GM18520 (cell line): Measurements from ENCODE around the gene SLC25A53.
"Not testable (repeated sequence)": the region's sequence is repeated elsewhere in the genome, so short reads cannot be mapped to it uniquely, and the experiment has no call there.

Experiments
- ATAC-seq: cut with Tn5 transposase; IDR thresholded peaks from one replicate; pipeline ENCODE4 v1.9.1; 2021; ENCODE audit not compliant: unreplicated experiment

The SLC25A53 gene

DNA sequence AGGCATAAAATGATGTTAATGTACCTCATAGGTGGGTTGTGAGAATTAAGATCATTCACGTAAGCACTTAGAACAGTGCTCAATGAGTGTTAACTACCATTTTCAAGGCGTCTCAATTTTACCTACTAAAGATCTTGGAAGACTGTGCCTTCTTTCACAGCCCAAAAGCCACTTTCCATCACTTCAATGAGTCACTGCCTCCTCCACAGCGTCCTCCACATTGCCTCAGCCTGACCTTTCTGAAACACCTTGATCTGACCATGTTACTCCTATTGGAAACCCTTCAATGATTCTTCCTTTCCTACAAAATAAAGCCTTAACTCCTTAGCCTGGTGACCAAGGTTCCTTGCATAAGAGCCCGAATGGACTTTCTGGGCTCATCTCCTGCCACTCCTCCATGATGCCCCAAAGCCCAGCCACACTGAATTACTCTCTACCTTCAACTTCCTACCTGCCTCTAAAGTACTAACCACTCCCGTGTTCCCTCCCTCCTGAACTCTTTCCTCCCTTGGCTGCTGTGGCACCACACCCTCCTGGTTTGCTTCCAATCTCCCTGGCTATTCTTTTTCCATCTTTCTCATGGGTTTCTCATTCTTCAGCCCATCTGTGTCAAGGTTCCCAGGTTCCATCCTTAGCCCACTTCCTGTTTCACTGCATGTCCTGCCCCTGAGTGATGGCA, 22.1 kb downstream of the SLC25A53 start:
- ATAC-seq: no peak

DNA sequence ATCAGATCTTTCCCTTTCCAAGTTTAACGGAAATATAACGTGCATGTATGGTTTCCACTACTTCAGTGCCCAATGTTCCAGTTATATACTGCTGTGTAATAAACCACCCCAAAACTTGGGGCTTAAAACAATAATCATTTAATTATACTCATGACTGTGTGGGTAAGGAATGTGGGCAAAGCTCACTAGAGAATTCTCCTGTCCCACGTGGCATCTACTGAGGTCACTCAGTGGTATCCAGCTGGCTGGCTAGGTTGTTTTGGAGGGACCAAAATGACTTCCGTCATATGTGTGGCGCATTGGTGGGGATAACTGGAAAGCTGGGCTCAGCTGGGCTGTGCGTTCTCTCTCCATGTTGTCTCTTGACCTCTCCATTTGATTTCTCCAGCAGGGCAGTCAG, 26.0 kb downstream of the SLC25A53 start:
- ATAC-seq: no peak

DNA sequence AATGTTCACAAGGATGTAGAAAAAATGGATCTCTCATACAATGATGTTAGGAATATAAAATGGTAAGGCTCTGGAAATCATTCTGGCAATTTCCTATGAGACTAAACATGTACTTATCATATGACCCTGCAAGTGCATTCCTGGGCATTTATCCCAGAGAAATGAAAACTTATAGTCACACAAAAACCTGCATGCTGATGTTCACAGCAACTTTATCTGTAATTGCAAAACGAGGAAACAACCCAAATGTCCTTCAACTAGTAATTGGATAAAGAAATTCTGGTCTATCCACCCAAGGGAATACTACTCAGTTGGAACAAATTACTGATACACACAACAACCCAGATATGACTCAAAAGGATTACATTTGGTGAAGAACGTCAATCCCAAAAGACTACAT, 30.0 kb downstream of the SLC25A53 start:
- no peak for ATAC-seq

DNA sequence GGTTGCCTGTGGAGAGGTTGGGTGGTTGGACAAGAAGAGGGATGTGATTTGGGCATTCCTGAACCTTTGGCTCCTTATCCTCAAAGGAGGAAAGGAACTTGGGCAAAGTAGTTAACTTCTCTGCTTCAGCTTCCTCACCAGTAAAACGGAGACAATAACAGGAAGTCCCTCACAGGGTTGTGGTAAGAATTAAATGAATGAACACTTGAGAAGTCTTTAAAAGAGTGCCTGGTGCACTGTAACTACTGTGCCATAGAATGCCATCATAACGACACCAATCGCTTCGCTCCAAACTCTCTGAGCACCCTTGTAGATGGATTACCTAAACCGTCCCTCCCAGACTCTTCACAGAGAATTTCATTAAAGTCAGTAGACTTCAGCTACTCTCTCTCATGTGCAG, 34.0 kb downstream of the SLC25A53 start:
- no peak for ATAC-seq

DNA sequence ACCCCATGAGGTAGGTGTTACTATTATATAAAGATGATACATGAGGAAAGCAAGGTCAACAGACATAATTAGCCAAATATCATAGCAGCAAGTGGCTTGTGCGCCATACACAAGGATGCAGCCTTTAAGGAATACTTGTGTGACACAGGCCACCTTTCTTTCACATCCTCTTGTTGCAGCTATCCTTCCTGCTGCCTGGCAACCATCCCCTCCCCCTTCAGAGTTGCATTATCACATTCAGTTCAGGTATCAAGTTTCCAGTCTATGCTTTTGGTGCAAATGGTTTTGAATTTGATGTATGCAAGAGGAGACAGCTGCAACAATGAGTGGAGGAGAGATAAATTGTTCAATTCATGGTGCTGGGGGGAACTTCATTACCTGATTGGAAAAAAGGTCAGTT, 38.0 kb downstream of the SLC25A53 start:
- no peak for ATAC-seq

DNA sequence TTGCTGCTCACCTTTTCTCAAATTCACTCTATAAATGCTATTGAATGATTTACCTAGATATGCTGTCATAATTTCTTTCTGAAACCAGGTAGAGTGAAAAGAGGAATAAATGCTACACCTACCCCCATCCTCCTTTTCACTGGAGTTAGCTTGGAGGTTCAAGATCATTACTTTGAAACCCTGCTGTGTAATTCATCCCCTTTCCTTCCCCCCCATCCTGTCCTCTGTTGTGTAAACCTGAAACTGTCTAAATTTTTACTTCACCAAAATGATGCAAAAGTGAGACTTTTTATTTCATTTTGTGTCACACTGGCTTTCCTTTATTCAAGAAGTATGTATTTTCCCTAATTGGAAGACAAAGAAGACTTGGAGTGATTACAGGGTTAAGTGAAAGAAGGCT, 39.0 kb downstream of the SLC25A53 start:
- ATAC-seq: no peak

DNA sequence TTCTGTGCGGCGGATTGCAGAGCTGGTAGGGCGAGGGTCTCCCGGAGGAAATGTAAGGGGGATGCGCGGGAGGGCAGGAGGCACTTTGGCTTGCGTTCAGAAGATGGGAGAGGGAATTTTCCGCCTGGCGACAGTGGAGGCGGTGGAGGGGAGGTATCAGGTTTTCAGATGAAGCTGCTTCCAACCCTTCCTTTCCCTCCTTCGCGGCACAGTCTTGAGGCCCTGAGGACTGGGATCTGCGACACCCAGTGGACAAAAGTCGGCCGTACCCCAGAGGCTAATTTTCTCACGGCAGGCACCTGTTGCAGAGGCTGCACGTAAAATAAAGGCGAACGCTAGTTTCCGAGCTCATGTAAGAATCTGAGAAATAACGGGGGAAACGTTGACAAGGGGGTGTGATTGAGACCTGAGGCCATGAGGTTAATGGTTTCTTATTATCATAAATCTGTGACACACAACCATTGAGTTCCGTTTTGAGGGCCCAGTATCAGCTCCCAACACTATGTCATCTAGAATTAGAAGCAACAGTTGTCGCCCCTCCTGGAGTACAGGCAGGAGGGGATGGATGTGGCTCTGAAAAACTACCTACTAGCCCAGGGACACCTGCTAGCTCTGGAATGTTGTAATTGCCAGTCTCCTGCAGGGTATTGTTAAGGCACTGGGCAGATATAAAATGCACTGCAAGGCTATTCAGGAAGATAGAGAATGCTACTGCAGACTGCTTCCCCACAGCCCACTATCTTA, 43.4 kb downstream of the SLC25A53 start:
- no peak for ATAC-seq

DNA sequence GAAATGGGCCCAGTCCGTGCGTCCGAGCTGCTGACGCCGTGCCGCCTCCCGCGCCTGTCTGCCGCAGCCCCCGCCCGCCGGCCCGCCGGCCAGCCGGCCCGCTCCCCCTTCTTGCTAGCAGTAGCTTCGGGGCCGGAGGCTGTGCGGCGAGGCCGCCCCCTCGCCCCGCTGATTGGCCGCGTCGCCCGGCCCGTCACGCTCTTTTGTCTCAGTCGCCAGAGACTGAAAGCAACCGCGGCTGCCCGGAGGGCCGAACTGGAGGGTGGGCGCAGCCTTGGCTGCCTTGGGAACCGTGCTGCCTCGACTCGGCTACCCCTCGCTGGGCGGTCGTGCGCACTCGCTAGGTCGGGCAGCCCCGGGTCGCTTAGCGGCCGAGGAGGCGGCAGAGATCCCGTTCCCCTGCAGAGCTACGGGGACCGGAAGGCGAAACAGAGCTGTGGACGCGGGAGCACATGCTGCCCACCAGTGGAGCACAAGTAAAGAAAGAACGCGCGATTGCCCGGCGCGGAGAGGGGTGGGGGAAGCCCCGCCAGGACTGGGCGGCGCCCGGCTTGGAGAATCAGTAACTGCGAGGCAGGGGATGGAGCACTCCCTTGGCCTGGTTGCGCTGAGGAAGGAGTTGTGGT, 44.4 kb downstream of the SLC25A53 start, which contains the start of gene ZCCHC18:
ZCCHC18 (plus strand) TSS at position 198 of the 626 bp plus-strand sequence. CDS start 1,589 bp downstream, outside the sequence.
- peak; percentile 70 for ATAC-seq

DNA sequence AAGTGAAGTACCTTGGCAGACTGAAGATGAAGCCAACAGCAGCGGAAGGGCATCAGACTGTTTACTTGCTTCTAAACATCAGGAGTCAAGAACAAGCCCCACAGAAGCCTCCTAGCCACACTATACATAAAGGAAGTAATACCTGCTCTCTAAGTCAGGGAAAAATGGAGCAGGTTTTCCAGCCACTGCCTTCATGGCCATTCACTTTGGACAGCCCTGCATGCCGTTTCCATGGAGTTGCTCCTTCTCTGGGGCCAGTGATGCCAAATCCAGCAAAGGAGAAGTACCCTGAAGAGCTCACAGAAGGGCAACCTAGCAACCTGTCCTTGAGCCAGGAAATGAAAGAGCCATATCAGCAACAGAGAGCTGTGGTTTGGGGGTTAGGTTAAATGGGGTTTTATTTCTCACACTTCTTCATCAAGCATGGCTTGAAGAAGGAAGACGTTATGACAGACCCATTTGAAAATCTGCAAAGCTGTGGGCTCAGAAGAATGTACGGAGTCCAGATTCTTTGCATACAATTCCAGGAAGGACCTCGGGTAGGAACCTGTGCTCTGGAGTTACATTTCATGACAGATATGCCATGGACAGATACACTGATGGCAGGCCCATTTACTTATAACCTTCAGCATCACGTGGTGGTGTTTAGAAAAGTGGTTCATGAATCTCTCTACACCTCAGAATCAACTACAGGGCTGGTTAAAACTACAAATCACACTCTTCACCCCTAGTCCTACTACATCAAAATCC, 46.1 kb downstream of the SLC25A53 start:
- not testable (repeated sequence) for ATAC-seq

DNA sequence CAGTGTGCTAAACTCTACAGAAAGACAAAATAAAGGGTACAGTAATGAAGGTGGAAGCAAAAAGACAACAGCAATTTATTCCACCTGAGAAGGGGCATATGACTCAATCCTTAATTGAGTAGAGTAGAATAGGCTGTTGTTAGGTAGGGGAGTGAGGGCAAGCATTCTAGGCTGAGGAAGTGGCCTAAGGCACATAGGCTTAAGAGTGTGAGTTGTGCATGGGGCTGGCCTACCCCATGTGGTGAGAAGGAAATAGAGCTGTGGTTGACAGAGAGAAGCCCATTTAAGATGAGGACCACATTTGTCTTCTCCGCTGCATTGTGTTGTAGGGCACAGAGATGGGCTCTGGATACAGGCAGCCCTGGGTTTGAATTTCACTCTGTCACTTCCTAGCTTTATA, 47.9 kb downstream of the SLC25A53 start:
- ATAC-seq: no peak

DNA sequence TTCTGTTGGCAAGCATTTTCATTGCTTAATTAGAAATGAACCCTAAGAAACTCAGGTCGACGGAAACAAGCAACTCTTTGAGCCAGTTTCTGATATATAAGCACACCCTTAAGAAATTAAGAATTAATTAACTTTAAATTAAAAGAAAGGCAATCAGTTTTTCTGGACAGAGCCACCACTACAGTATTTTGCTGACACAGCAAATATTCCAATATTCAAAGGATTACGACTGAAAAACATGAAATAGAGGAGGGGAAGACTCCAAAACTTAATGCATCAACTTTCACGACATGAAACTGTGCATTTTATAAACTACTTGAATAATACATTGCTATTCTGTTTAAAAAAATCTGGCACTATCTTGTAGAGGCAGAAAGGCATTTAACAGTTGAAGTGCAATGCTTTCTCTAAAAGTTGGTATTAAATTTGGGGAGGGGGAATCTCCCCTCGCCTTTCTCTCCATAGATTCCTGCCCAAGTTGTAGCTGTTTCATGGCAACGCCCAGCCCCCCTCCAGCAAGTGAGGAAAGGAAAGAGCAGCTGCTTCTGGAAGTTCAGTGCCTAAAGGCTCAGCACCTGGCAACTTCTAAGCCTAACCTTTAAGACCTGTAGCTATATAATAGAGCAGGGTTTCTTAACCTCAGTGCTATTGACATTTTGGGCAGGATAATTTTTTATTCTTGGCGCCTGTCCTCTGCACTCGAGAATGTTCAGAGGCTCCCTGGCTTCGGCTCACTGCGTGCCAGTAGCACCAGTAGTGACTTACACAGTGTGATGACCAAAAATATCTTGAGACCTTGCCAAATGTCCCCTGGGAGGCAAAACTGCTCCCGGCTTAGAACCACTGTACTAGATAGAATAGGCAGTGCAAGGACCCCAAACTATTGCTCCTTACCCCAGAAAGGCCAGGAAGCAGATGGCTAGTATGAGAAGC, 51.2 kb downstream of the SLC25A53 start:
- ATAC-seq: no peak

DNA sequence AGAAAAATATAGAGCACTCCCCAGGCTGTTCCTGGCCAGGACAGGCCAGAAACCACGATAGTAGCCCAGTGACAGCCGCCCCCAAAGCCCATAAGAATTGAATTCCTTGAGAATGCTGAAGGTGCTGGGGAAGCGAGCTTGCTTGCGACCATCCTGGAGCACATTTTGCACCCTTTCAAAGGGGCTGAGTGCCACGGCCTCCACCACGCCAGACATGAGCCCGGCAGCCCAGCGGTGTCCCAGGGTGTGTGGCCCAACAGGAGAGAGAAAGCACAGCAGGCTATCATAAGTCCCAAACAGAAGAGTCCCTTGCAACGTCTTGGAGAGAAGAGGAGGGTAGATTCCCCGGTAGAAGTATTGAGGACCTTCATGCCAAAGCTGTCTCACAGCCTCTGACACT, 52.1 kb downstream of the SLC25A53 start:
- no peak for ATAC-seq

DNA sequence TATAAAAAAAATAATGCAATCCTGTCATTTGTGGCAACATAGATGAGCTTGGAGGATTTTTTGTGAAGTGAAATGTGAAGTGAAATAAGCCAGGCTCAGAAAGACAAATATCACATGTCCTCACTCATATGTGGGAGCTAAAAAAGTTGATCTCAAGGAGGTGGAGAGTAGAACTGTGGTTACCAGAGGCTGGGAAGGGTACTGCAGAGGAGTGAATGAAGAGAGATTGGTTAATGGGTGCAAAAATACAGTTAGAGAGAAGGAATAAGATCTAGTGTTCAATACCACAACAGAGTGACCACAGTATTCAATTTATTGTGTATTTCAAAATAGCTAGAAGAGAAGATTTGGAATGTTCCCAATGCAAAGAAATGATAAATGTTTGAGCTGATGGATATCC, 57.9 kb downstream of the SLC25A53 start:
- no peak for ATAC-seq

DNA sequence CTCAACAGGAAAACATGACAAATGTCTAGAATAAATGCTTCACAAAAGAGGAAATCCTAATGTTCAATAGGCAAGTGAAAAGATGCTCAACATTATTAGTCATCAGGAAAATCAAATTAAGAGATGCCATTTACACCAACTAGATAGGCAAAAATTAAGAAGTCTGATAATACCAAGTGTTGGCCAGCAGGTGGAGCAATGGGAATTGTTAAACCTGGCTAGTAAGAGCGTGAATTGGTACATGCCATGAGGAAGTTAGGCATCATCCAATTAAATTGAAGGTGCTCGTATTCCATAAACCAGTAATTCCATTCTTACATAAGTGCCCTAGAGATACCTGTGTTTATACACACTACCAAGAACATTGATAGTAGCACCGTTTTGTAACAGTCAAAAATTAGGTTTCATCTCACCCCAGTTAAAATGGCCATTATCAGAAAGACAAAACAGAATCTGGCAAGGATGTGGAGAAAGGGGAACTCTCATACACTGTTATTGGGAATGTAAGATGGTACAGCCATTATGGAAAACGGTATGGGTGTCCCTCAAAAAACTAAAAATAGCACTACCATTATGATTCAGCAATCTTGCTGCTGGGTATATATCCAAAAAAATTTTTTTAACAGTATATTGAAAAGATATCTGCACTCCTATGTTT, 58.5 kb downstream of the SLC25A53 start:
- no peak for ATAC-seq

DNA sequence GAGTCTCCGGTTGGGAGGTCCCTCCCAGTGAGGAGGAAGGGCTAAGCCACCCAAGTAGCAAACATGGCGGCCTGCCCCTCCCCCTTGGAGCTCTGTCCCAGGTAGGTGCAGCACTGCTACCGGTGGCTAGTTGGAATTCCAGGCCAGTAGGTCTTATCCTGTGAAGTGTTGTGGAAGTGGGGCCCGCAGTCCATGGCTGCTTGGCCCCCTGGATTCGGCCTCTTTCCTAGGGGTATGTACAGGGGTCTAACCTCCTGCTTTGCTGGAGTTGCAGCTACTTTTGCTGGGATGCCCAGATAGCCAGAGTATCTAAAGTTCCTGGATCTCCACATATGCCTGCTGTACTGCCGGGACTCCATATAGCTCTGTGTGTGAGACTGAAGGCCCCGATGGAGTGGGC, 70.9 kb downstream of the SLC25A53 start:
- no peak for ATAC-seq

DNA sequence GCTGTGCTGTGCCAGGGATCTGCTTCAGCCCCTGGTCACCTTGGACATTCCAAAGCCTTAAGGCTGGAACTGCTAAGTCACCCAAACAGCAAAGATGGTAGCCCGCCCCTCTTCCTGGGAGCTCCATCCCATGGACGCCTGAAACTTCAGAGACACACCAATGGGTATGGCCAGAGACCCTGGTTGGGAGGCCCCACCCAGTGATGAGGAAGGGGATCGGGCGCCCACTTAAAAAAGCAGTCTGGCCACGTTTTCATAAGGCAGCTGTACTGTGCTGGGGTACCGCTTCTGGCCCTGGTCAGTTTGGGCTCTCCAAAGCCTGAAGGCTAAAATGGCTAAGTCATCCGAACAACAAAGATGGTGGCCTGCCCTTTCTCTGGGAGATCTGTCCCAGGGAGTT, 71.3 kb downstream of the SLC25A53 start:
- ATAC-seq: no peak

DNA sequence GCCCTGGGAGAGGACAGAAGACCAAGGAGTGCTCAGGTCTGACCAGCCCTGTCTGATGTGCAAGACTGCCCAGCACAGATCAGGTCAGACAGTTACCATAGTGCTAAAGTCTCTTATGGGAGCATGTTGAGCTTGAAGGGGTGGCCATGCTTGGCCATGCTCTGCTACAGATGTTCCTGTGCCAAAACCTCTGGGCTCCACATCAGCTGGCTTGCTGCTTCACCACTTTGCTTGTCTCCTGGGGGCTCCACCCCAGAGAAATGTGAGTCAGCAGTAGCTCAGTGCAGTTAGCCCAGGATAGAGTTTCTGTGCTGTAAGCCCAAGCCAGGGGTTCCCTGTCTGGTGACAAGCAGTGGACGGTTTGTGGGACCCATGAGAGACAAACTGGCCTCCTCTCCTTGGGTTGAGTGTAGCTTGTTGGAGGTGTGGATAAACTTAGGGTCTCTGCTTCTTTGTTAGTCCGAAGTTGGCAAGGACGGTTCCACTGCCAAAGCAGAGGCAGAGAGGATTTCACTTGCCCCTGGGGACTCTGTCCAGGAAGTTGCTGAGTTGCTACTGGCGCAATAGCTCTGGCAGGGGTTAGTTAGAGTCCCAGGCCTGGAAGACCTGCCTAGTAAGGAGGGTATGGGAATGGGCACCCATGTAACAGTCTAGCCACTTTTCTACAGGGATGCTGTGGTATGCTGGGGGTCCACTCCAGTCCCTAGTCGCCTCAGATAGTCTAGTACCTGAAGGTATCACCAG, 72.1 kb downstream of the SLC25A53 start:
- no peak for ATAC-seq

DNA sequence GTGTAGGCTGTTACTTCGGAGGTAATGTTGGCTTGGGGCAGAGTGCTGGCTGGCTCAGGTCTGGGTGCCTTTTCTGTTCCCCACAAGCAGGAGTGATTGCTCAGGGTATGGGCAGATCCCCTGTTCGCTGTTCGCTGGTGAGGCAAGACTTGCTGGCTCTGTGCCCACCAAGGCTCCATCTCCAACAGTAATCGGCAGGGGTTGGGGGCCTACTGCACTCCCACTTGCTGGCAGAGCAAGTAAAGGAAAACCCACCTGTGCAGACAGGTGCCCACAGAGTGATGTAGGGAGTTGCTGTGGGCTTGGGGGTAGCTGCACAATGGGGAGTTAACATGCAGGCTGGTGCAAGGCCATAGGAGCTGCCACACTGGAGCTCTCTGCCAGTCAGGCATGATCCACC, 72.7 kb downstream of the SLC25A53 start:
- no peak for ATAC-seq

DNA sequence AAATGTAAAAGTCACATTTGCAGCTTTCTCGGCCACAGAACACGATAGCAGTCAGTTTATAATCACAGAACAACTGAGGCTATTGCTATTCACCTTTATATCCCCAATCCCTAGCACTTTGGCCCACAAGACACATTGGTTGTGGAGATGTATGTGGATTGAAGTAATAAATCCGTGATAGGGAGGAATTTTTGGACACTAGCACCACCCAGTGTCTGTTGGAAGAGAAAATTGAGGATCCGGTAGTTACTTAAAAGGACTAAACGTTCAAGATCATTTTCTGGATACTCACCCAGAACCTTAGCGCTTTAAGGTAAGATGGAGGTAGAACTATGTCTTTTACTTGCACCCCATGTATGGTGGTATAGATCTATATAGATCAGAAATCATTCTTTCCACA, 79.0 kb downstream of the SLC25A53 start:
- not testable (repeated sequence) for ATAC-seq
